Fibroblast of the aortic adventitia (primary cell): ENCODE data around the gene ARSG. TPM values are rescaled to one million over a fixed set of nuclear protein-coding genes. Genes with fewer than 3 reads are reported as not detected.

ENCODE experiments used
- DNase-seq: peaks from one replicate; pipeline ENCODE4 v3.0.0-alpha.2; 2010; ENCODE audit warnings: low read depth
- H3K4me3 ChIP-seq: 2 replicates; pipeline ENCODE4 v1.5.1; 2011; ENCODE audit warnings: low read depth, mild to moderate bottlenecking, control low read depth, low read length, moderate library complexity
- total RNA-seq: library from RNA; depleted of rRNA; stranded (reverse); fragments of >200 nt; gene quantifications from 2 replicates; pipeline ENCODE4 v1.2.3, GENCODE V29; 2012; ENCODE audit warnings: low replicate concordance
- TF ChIP-seq, protein P1 (sequence below): IDR thresholded peaks from 2 replicates; pipeline ENCODE4 v1.5.1; 2011; ENCODE audit warnings: mild to moderate bottlenecking, low read length, control low read depth, inconsistent platforms; ENCODE audit not compliant: insufficient read depth

The ARSG gene
- total RNA-seq, 1 donor: 2.7 TPM

DNA sequence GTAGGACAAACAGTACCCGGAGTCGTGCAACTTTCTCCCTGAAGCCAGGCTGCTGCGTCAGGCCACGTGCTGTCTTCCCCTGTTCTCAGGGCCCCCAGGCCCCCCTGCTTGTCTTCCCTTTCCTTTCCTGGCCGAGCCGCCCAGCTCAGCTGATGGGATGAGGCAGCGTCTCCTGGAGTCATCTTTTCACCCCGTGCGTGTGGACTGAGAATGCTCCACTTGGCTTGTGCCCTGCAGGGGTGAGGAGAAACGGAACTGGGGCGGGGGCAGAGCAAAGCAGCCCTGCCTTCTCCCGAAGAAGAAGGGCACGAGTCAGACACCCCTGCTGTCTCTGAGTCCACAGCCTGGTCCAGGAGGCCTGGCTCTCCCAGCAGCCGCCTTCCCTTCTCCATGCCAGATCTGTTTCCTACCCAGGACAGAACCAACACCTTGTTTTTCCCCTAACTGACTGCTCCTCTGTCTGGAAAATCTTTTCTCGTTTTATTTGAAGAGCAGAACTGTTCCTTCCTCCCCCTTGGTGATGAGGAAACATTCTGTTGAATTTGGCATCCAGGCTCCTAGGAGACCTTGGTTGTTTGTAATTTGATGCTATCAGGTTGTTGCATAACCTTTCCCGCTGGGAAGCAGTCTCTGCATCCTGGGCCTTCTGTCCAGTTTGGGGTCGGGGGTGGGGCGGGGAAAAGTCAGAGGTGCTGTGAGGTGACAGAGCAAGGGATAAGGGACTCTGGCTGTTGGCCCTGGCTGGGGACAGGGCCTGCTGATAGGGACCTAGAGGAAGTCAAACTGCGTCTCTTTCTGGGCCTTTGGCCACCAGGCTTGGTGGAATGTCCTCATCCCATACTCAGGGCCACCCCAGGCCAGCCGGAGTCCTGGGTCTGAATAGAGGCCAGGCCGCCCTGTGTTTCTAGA lies 87.2 kb downstream of the ARSG start:
- peak; percentile 94 for DNase-seq
- TF ChIP-seq, protein P1, sequence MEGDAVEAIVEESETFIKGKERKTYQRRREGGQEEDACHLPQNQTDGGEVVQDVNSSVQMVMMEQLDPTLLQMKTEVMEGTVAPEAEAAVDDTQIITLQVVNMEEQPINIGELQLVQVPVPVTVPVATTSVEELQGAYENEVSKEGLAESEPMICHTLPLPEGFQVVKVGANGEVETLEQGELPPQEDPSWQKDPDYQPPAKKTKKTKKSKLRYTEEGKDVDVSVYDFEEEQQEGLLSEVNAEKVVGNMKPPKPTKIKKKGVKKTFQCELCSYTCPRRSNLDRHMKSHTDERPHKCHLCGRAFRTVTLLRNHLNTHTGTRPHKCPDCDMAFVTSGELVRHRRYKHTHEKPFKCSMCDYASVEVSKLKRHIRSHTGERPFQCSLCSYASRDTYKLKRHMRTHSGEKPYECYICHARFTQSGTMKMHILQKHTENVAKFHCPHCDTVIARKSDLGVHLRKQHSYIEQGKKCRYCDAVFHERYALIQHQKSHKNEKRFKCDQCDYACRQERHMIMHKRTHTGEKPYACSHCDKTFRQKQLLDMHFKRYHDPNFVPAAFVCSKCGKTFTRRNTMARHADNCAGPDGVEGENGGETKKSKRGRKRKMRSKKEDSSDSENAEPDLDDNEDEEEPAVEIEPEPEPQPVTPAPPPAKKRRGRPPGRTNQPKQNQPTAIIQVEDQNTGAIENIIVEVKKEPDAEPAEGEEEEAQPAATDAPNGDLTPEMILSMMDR: no peak
- H3K4me3 ChIP-seq: peak overlapping the region; percentile 33

GRCh38 chr17:68379177-68379510 lies 87.8 kb downstream of the ARSG start:
- no peak overlapping the region for H3K4me3 ChIP-seq
- TF ChIP-seq, protein P1: no peak
- DNase-seq: no peak

DNA sequence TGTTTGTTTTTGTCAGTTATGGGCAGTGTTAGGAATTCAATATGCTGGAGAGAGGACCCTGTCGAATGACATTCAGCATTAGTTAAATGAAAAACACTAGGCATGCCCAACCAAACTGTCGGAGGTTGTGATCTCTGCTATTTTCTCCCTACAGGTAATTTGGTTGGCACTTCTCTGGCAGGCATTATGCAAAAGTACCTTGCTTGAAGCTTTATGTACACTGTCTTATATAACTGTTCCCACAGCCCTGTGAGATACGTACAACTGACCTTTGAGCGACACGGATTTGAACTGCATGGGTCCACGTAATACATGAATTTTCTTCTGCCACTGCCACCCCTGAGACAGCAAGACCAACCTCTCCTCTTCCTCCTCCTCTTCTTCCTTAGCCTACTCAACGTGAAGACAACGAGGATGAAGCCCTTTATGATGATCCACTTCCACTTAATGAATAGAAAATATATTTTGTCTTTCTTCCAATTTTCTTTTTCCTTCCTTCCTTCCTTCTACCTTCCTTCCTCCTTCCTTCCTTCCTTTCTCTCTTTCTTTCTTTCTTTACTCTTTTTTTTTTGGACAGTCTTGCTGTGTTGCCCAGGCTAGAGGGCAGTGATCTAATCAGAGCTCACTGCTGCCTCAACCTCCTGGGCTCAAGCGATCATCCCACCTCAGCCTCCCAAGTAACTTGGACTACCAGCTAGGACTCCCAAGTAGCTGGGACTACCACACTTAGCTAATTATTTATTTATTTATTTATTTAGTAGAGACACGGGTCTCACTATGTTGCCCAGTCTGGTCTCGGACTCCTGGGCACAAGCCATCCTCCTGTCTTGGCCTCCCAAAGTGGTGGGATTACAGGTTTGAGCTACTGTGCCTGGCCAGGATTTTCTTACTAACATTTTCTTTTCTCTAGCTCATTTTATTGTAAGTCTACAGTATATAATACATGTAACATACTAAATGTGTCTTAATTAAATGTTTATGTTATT lies 88.7 kb downstream of the ARSG start:
- no peak overlapping the region for H3K4me3 ChIP-seq
- DNase-seq: no peak
- TF ChIP-seq, protein P1: no peak

DNA sequence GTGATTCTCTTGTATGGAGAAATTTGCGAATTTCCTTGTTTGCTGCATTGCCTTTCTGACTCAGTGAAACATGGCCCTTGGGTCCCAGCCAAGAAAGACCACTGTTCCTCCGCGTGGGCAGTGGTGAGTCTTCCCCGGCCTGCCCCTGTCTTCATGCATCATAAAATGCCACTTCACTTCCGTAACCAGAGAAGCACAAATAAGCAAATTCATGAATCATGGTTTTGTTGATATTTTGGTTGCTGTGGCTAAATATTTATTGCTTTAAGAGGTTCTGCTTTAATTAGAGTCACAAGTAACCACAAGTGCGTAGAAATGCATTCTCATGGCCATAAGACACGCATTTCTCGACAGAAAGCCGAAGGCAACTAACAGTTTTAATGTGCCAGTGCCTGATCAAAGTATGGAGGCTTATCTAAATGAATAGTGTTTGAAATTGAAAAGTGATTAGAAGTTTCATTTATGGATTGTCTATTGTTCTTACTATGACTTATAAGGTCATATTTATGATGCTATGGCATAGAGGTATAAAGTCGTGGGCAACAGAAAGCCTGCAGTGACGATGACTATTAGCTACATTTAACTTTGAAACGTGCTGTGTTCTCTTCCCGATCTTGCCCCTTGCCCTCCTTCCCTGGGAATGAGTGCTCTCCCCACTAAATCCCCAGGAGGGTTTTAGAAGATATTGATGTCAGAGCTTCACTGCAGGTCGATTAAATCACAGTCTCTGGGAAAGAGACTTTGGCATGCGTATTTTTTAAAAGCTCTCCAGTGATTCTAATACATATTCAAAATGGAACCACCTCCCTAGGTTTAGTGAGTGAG lies 90.0 kb downstream of the ARSG start:
- H3K4me3 ChIP-seq: no peak overlapping the region
- TF ChIP-seq, protein P1: no peak
- DNase-seq: no peak

DNA sequence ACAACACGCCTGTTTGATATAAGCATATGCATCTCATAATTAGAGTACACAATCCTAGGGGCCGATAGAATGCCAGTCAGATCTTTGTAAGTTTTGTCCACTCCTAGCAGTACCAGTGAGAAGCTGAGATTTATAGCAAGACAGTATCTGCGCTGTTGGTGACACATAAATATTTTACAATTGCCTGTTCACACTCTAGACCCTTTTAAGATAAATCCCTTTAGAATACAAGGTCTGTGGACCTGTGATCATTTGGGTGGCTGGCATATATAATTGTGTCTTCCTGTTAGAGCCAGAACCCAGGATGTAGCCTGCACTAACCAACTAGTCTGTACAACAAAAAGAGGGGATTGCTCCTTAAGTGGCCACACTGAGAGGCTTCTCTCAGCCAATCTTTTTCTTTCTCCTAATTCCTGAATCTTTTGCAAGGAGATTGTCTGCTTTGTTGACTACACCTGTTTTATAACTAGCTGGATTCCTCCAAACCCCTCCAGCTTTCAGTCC lies 91.3 kb downstream of the ARSG start:
- H3K4me3 ChIP-seq: no peak overlapping the region
- no peak for DNase-seq
- TF ChIP-seq, protein P1: no peak

- H3K4me3 ChIP-seq: no peak overlapping the region
- TF ChIP-seq, protein P1: no peak
- no peak for DNase-seq
Measured at GRCh38 chr17:68383120-68383442, 91.8 kb downstream of the ARSG start.
